A673 (cell line): Measurements from ENCODE around the gene USP10.

Experiments
- CTCF ChIP-seq: fragments of 300-800, 200-600 bp; sonication (generic); conservative IDR thresholded peaks from 2 replicates; pipeline ENCODE4 v1.5.1; 2017; ENCODE audit warnings: low read depth, mild to moderate bottlenecking, antibody characterized with exemption, low read length, moderate library complexity, mixed read lengths
- EZH2 ChIP-seq: fragments of 200-600 bp; sonication (generic); IDR thresholded peaks from 2 replicates; pipeline ENCODE4 v1.6.1; 2017; ENCODE audit warnings: borderline replicate concordance, low read depth, mild to moderate bottlenecking, mixed read lengths, antibody characterized with exemption, low read length; ENCODE audit not compliant: poor library complexity, severe bottlenecking

GRCh38 chr16:84785843-84786581 lies 86.2 kb downstream of the USP10 start:
- TF ChIP-seq CTCF (no peak), EZH2 (no peak)
